Hematopoietic multipotent progenitor cell treated with erythropoietin and hydrocortisone succinate and interleukin-3 and kit ligand, for 8 days (in vitro differentiated cells): Measurements from ENCODE around the gene HOXB3.

ENCODE experiments used
- DNase-seq: peaks from one replicate; pipeline ENCODE4 v3.0.0-alpha.2; 2015

HOXB3 gene

GRCh38 chr17:48554412-48555257 lies 35.4 kb downstream of the HOXB3 start:
- DNase-seq: no peak

GRCh38 chr17:48553826-48554225 lies 36.2 kb downstream of the HOXB3 start:
- DNase-seq: no peak

GRCh38 chr17:48553190-48553547 lies 36.9 kb downstream of the HOXB3 start:
- DNase-seq: no peak

- DNase-seq: no peak
These were observed 37.4 kb downstream of the HOXB3 start for GRCh38 chr17:48552466-48553189.

- DNase-seq: no peak
These were observed 38.2 kb downstream of the HOXB3 start for GRCh38 chr17:48551596-48552465.

- DNase-seq: no peak
These were observed 38.9 kb downstream of the HOXB3 start for GRCh38 chr17:48551214-48551555.

- DNase-seq: no peak
These were observed 39.4 kb downstream of the HOXB3 start for GRCh38 chr17:48550502-48551213.

GRCh38 chr17:48549914-48550501 lies 40.0 kb downstream of the HOXB3 start:
- DNase-seq: no peak

GRCh38 chr17:48549281-48549630 lies 40.8 kb downstream of the HOXB3 start:
- no peak for DNase-seq

GRCh38 chr17:48548523-48549280 lies 41.3 kb downstream of the HOXB3 start:
- DNase-seq: peak; percentile 40

GRCh38 chr17:48547808-48548522 lies 42.1 kb downstream of the HOXB3 start:
- peak; percentile 80 for DNase-seq

- DNase-seq: peak; percentile 94
These were observed 42.9 kb downstream of the HOXB3 start for GRCh38 chr17:48546924-48547807.

- peak; percentile 52 for DNase-seq
These were observed 43.7 kb downstream of the HOXB3 start for GRCh38 chr17:48546137-48546923.

- DNase-seq: peak; percentile 16
These were observed 44.5 kb downstream of the HOXB3 start for GRCh38 chr17:48545539-48545938.

- DNase-seq: peak; percentile 77
These were observed 45.0 kb downstream of the HOXB3 start, which contains the start of gene HOXB2 for GRCh38 chr17:48545022-48545375. TSS of gene HOXB2 (minus strand) at chr17:48545109. CDS start at chr17:48544911, 198 bp downstream.

- peak; percentile 55 for DNase-seq
These were observed 45.6 kb downstream of the HOXB3 start for GRCh38 chr17:48544349-48545021.

GRCh38 chr17:48543854-48544348 lies 46.1 kb downstream of the HOXB3 start:
- peak; percentile 60 for DNase-seq
